Hepatocyte (in vitro differentiated cells): ENCODE results near the gene SLC25A5. TPM values are rescaled to one million over a fixed set of nuclear protein-coding genes. Genes with fewer than 3 reads are reported as not detected.
"Not testable (repeated sequence)": the region's sequence is repeated elsewhere in the genome, so short reads cannot be mapped to it uniquely, and the experiment has no call there.

ENCODE experiments used
- DNase-seq: peaks from one replicate; pipeline ENCODE4 v3.0.0-alpha.2; 2016; ENCODE audit warnings: low spot score
- H2AFZ ChIP-seq: fragments of 200-600 bp; sonication (generic); 2 replicates; pipeline ENCODE4 v1.6.0; 2016; ENCODE audit warnings: antibody characterized with exemption, mild to moderate bottlenecking
- H3K27ac ChIP-seq: fragments of 200-600 bp; sonication (generic); 2 replicates; pipeline ENCODE4 v1.5.1; 2016; ENCODE audit warnings: mild to moderate bottlenecking
- H3K27me3 ChIP-seq: fragments of 200-600 bp; sonication (generic); 2 replicates; pipeline ENCODE4 v1.6.1; 2016
- H3K36me3 ChIP-seq: fragments of 200-600 bp; sonication (generic); replicated peaks from 2 replicates; pipeline ENCODE4 v1.5.1; 2016; ENCODE audit warnings: low read depth; ENCODE audit not compliant: insufficient read depth
- H3K4me1 ChIP-seq: fragments of 200-600 bp; sonication (generic); 2 replicates; pipeline ENCODE4 v1.5.1; 2016; ENCODE audit warnings: mild to moderate bottlenecking, moderate library complexity; ENCODE audit not compliant: insufficient read depth
- H3K4me2 ChIP-seq: fragments of 200-600 bp; sonication (generic); 2 replicates; pipeline ENCODE4 v1.6.0; 2016
- H3K4me3 ChIP-seq: fragments of 200-600 bp; sonication (generic); 2 replicates; pipeline ENCODE4 v1.5.1; 2016; ENCODE audit warnings: mild to moderate bottlenecking
- H3K79me2 ChIP-seq: fragments of 200-600 bp; sonication (generic); 2 replicates; pipeline ENCODE4 v1.6.0; 2017; ENCODE audit warnings: mild to moderate bottlenecking
- H3K9me2 ChIP-seq: fragments of 200-600 bp; sonication (generic); replicated peaks from 2 replicates; pipeline ENCODE4 v1.6.0; 2017; ENCODE audit warnings: mild to moderate bottlenecking; ENCODE audit not compliant: insufficient read depth
- H3K9me3 ChIP-seq: fragments of 200-600 bp; sonication (generic); 2 replicates; pipeline ENCODE4 v1.5.1; 2016; ENCODE audit warnings: low read depth, mild to moderate bottlenecking
- H4K20me1 ChIP-seq: fragments of 200-600 bp; sonication (generic); 2 replicates; pipeline ENCODE4 v1.6.0; 2016; ENCODE audit warnings: mild to moderate bottlenecking; ENCODE audit not compliant: insufficient read depth, poor library complexity, severe bottlenecking
- EZH2 ChIP-seq: fragments of 200-600 bp; sonication (generic); IDR thresholded peaks from 2 replicates; pipeline ENCODE4 v1.6.1; 2016; ENCODE audit warnings: antibody characterized with exemption, mild to moderate bottlenecking, borderline replicate concordance
- EZH2phosphoT487 ChIP-seq: fragments of 200-600 bp; sonication (generic); IDR thresholded peaks from one replicate; pipeline ENCODE4 v1.6.1; 2018; ENCODE audit warnings: antibody characterized with exemption, mild to moderate bottlenecking, low read depth, moderate library complexity; ENCODE audit not compliant: unreplicated experiment, severe bottlenecking
- WGBS: methylation state at CpG from one replicate; pipeline ENCODE4 v1.1.6; 2016; ENCODE audit warnings: low lambda C conversion rate; ENCODE audit errors: missing lambda C conversion rate; 5-methylcytosine and 5-hydroxymethylcytosine counted together
- polyA plus RNA-seq: library from polyadenylated mRNA; unstranded; fragments of >200 nt; fragmentation: Nextera tagmentation; extraction: Ambion mirVana; gene quantifications from 2 replicates; pipeline ENCODE4 v1.2.1, GENCODE V29; 2016
- total RNA-seq: library from RNA; depleted of rRNA; stranded (reverse); fragments of >200 nt; gene quantifications from 2 replicates; pipeline ENCODE4 v1.2.3, GENCODE V29; 2014
- TF ChIP-seq, protein P1 (sequence below): fragments of 200-600 bp; sonication (generic); IDR thresholded peaks from 2 replicates; pipeline ENCODE4 v1.5.1; 2016; ENCODE audit warnings: antibody characterized with exemption, mild to moderate bottlenecking; ENCODE audit not compliant: poor library complexity

SLC25A5 gene
- total and polyA plus RNA-seq, 2 experiments from 2014 or later, result 282 to 343 TPM

DNA sequence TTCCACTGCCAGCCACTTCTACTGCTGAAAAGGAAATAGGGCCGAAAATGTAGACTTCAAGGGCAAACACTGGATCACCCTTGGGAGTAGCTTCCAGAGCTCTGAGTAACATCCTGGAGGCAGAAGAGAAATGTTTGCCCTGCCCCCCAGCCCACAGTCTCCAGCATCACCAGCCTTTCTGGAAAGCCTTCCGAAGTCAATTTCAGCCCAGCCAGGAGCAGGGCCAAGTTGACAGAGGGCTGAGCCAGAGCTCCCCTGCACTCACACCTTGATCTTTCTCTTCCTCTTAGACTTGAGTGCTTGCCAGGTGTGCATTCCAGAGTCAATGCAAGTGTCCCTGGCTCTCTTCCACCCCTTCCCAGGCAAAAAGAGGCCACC lies 35.2 kb downstream of the SLC25A5 start:
- Histone ChIP-seq H3K9me2 (no peaks in the 10 kb centered on the region), H3K9me3 (no peaks in the 10 kb centered on the region), H3K27ac (peak overlapping the region; percentile 68), H4K20me1 (no peaks in the 10 kb centered on the region), H3K27me3 (no peaks in the 10 kb centered on the region), H3K4me1 (peaks cover 4% of the 10 kb centered on the region), H2AFZ (no peak overlapping the region), H3K36me3 (no peaks in the 10 kb centered on the region), H3K4me2 (no peak overlapping the region), H3K4me3 (no peak overlapping the region), H3K79me2 (no peaks in the 10 kb centered on the region)
- peak; percentile 33 for DNase-seq
- no peak for TF ChIP-seq EZH2phosphoT487
- TF ChIP-seq EZH2, result no peak
- TF ChIP-seq, protein P1, sequence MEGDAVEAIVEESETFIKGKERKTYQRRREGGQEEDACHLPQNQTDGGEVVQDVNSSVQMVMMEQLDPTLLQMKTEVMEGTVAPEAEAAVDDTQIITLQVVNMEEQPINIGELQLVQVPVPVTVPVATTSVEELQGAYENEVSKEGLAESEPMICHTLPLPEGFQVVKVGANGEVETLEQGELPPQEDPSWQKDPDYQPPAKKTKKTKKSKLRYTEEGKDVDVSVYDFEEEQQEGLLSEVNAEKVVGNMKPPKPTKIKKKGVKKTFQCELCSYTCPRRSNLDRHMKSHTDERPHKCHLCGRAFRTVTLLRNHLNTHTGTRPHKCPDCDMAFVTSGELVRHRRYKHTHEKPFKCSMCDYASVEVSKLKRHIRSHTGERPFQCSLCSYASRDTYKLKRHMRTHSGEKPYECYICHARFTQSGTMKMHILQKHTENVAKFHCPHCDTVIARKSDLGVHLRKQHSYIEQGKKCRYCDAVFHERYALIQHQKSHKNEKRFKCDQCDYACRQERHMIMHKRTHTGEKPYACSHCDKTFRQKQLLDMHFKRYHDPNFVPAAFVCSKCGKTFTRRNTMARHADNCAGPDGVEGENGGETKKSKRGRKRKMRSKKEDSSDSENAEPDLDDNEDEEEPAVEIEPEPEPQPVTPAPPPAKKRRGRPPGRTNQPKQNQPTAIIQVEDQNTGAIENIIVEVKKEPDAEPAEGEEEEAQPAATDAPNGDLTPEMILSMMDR, result no peak
- WGBS, result 77% methylated on average over 2 of the region's 2 CpGs

DNA sequence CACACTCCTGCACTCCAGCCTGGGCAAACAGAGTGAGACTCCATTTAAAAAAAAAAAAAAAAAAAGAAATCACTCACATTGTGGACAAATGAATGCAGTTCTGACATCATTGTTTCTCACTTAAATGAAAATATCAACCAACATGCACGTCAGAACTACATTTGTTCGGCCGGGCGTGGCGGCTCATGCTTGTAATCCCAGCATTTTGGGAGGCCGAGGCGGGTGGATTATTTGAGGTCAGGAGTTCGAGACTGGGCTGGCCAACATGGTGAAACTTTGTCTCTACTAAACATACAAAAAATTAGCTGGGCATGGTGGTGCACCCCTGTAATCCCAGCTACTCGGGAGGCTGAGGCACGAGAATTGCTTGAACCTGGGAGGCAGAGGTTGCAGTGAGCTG lies 36.9 kb downstream of the SLC25A5 start:
- DNase-seq, H3K27me3 ChIP-seq, H3K79me2 ChIP-seq, H3K36me3 ChIP-seq, H2AFZ ChIP-seq, H3K27ac ChIP-seq, H3K4me1 ChIP-seq, H3K9me3 ChIP-seq, H3K4me2 ChIP-seq, H4K20me1 ChIP-seq, H3K9me2 ChIP-seq, H3K4me3 ChIP-seq: not testable (repeated sequence)
- WGBS, result 80% methylated on average over 10 of the region's 10 CpGs

DNA sequence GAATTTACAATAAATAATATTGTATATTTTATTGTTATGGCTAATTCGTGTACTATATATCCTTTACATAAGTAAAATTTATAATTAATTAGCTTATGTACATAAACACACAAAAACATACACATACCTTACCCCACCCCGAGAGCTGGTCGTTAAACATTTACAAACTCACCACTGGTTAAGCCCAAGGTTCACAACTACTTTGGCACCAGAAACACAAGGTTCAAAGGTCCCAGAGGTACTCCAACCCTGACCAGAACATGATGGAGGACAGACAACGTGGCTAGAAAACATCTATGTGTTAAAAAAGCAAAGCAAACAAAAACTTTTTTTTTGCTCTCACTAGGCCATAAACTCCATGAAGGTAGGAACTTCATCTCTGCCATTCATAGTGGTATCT lies 37.7 kb downstream of the SLC25A5 start:
- no peak overlapping the region for H2AFZ ChIP-seq
- peaks cover 4% of the 10 kb centered on the region for H3K4me1 ChIP-seq
- TF ChIP-seq, protein P1, result no peak
- H3K79me2 ChIP-seq, result no peaks in the 10 kb centered on the region
- H3K27me3 ChIP-seq, result no peaks in the 10 kb centered on the region
- 55% methylated on average over 4 of the region's 4 CpGs for WGBS
- H4K20me1 ChIP-seq, result no peaks in the 10 kb centered on the region
- H3K4me2 ChIP-seq, result no peak overlapping the region
- H3K27ac ChIP-seq, result no peak overlapping the region
- H3K9me2 ChIP-seq, result no peaks in the 10 kb centered on the region
- no peaks in the 10 kb centered on the region for H3K36me3 ChIP-seq
- no peaks in the 10 kb centered on the region for H3K9me3 ChIP-seq
- peak; percentile 21 for DNase-seq
- H3K4me3 ChIP-seq, result no peak overlapping the region

DNA sequence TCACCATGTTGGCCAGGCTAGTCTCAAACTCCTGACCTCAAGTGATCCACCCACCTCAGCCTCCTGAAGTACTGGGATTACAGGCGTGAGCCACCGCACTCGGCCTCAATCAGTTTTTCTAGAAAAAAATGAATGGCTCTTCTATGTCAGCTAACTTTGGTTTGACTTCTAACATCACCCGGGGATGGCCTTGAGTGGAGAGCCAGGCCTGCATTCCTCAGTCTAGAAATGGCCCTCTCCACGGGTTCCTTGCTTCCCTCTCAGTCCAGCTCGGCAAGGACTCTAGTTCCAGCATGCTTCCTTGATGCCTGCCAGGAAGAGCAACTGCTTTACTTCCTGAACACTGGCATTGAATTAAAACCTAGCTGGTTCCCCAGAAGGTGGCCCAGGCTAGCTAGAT lies 39.0 kb downstream of the SLC25A5 start:
- DNase-seq, result no peak
- WGBS, result 81% methylated on average over 6 of the region's 6 CpGs

More for the DNA sequence above, 39.0 kb downstream of the SLC25A5 start:
- H3K4me2 ChIP-seq, result no peak overlapping the region
- H3K27ac ChIP-seq, result no peak overlapping the region
- no peaks in the 10 kb centered on the region for H3K27me3 ChIP-seq
- H3K9me2 ChIP-seq, result no peaks in the 10 kb centered on the region
- no peak overlapping the region for H2AFZ ChIP-seq
- H3K36me3 ChIP-seq, result no peaks in the 10 kb centered on the region
- H3K4me1 ChIP-seq, result peaks cover 4% of the 10 kb centered on the region
- no peak for TF ChIP-seq EZH2
- TF ChIP-seq, protein P1, result no peak
- no peak for TF ChIP-seq EZH2phosphoT487
- no peak overlapping the region for H3K4me3 ChIP-seq
- no peaks in the 10 kb centered on the region for H3K79me2 ChIP-seq
- H3K9me3 ChIP-seq, result no peaks in the 10 kb centered on the region
- H4K20me1 ChIP-seq, result no peaks in the 10 kb centered on the region
